NCI-H1048 (cell line): ENCODE measurements around the gene GPR146.

Experiments used
- DNase-seq: peaks from one replicate; lab custom pipeline; 2025; lab: John Stamatoyannopoulos, UW

The GPR146 gene

GRCh38 chr7:1076184-1077072, 32.1 kb downstream of the GPR146 start:
- DNase-seq, result no peak

- no peak for DNase-seq
These were observed 34.2 kb downstream of the GPR146 start for GRCh38 chr7:1078519-1078918.

GRCh38 chr7:1078985-1079384, 34.6 kb downstream of the GPR146 start:
- DNase-seq, result no peak

- DNase-seq, result no peak
These were observed 35.2 kb downstream of the GPR146 start for GRCh38 chr7:1079546-1079945.

DNA sequence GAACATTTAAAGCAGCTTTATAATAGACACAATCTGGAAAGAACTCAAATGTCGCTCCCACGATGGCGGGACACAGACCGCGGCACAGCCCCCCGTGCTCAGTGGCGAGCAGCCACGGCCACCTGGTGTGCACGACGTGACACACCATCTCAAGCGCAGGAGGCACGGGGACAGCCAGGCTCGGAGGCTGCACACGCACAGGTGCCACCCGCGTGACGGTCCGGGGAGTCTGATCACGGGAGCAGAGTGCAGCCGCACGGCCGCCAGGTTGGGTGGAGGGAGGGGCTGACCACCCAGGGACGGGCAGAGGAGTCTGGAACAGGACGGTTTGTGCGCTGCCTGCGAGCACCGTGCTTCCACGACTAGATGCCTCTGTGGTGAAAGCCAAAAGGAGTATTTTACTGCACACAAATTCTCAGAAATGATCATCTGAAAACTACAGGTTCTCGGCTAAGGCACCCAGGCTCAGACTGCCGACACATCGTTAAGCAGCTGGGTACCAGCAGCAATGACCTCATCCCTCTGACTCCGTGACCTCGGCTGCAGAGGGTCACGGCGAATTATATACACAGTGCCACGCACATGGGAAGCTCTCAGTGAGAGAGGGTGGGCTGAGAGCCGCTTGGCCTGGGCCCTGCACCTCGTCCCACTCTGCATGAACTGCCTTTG, 36.0 kb downstream of the GPR146 start:
- no peak for DNase-seq

- DNase-seq, result no peak
These were observed 36.5 kb downstream of the GPR146 start for GRCh38 chr7:1080921-1081255.

- no peak for DNase-seq
These were observed 37.0 kb downstream of the GPR146 start for GRCh38 chr7:1081336-1081735.

DNA sequence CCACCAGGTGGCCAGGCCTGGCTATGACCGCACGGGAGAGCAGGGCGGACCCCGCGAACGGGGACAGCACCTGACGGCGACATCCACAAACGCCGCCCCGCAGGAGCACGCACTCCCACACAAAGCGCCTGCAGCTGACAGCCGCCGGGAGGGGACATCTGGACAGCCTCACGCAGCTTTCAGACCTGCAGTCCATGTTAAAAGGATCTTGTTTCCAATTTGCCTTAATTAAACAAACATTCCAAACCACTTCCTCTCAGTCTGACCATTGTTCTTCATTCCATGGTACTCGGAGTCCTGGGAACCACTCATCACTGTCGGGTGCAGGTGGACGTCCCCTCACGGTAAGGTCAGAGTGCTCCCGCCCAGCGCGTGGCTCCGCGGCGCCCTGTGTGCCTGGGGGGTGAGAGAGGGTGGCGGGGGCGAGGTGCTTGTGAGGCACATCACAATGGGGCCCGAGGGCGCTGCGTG, 37.6 kb downstream of the GPR146 start:
- DNase-seq, result no peak

DNA sequence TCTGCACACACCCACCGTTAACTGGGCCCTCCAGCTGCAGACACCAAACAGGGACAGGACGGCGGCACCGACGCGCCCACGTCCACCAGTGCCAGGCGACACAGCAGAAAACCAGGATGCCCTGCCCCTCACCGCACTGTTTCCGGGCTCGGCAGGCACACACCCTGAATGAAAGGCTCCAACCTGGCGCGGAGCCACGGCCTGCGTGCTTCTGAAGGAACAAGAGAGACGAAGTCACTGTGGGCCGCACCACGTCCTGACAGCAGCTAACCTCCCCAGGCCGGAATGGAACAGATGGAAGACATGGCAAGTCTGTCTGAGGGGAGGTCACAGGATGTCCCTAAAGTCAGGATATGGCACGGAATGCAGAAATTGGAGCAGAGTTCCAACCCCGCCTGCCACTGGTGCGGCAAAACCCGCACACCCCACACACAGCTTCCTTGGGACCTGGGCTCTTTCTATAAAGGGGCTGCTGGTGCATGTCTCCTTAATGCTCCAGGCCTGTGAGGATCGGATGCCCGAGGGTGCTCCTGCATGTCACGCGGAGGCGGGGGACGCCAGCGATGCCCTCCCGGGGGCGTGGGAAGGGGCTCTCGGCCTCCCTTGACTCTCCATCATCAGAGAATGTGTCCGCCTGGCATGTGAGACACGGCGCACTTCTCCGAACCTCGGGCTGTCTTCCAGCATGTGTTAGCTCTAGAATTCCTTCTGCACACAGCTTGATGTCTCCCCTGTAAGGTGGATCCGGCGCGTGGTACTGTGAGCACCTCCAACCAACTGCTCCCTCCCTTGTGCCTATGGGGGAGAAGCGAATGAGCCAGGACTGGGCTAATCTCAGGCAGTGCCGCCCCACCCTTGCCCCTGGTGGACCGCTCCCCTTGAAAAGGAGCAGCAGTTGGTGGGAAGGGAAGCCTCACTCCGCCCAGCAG, 39.6 kb downstream of the GPR146 start:
- no peak for DNase-seq

GRCh38 chr7:1085266-1085665, 40.9 kb downstream of the GPR146 start:
- no peak for DNase-seq

DNA sequence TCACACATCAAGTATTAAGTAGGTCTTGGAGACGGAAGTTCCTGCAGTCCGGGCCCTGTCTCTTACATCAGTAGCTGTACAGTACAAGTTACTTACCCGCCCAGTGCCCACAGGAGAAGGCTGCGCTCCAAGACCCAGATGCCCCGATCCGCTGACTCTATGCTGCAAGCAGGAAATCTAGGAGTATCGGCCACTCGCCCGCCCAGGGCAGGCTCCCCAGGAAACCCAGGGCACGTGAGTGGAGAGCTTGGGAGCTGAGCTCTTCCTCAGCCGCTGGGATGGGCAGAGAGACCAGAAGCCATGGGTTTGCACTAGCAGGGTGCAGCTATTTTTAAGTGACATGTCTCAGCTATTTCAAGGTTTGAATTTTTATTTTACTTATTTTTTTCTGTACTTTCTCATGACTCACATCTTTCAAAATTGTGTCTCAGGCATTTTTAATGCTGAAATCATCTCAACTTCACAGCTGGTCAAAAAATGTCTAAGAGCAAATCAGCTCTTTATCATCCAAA, 41.6 kb downstream of the GPR146 start:
- DNase-seq, result no peak

DNA sequence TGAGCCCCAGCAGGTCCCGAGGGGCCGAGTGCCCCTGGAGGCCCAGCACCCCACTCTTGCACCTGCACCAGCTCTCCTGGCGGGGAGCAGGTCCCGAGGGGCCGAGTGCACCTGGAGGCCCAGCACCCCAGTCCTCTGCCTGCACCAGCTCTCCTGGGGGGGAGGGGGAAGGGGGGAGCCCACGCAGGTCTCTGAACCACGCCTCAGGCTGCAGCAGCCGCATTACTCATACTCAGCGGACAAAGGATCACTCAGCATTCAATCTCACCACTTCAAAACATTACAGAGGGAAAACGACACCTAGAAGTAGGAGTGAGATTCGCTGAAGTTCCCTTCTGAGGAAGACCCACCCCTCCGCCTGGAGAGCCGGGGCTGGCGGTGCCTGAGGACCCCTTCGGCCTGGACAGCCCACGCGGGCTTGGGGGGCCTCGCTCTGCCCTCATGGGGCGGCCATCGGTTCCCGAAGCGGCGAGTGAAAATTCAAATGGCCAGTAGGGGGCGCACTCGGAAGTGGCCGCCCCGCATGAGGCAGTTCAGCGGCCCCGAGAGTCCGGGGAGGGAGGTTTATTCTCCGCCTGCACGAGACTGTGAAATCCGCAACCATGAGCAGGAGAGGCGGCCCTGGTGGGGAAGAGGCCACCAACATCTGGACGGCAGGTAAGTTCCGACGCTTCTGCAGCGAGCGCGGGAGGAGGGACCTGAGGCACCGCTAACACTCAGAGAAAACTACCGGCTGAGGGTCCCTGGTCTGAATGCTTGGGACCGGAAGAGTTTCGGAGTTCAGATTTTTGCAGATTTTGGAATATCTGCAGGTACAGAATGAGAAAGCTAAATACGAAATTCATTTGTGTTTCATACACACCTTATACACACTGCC, 42.5 kb downstream of the GPR146 start:
- peak; percentile 19 for DNase-seq

DNA sequence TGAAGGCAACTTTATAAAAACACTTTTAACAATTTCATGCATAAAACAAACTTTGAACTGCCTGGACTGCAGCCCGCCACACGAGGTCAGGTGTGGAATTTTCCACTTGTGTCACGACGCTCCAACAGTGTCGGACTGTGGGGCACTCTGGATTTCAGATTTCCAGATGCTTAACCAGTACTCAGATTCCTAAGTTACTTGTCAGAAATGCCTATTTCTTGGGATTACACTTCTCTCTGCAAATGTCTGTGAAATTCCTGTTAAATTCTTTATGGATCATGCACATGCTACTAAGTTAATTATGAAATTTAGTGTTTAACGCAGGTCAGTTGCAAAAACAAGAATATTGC, 43.1 kb downstream of the GPR146 start:
- no peak for DNase-seq

GRCh38 chr7:1087952-1088920, 43.9 kb downstream of the GPR146 start, which contains the start of gene GPER1:
Gene GPER1, plus strand, starts transcription at chr7:1088113. Its CDS starts 3,616 bp downstream, at chr7:1091729.
- DNase-seq, result no peak

DNA sequence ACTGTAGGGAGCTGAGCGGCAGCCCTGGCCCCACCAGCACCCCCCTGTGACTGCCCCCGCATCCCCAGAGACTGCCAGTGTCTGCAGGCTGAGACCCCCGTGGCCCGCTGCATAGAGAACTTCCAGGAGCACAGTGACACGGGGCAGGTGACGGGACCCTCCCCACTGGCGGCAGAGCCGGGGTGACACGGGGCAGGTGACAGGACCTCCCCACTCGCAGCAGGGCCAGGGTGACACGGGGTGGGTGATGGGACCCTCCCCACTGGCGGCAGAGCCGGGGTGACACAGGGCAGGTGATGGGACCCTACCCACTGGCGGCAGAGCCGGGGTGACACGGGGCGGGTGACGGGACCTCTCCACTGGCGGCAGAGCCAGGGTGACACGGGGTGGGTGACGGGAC, 45.9 kb downstream of the GPR146 start:
- no peak for DNase-seq

- no peak for DNase-seq
These were observed 46.6 kb downstream of the GPR146 start for GRCh38 chr7:1090686-1091643.

- no peak for DNase-seq
These were observed 47.3 kb downstream of the GPR146 start for GRCh38 chr7:1091644-1092027.

DNA sequence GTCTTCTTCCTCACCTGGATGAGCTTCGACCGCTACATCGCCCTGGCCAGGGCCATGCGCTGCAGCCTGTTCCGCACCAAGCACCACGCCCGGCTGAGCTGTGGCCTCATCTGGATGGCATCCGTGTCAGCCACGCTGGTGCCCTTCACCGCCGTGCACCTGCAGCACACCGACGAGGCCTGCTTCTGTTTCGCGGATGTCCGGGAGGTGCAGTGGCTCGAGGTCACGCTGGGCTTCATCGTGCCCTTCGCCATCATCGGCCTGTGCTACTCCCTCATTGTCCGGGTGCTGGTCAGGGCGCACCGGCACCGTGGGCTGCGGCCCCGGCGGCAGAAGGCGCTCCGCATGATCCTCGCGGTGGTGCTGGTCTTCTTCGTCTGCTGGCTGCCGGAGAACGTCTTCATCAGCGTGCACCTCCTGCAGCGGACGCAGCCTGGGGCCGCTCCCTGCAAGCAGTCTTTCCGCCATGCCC, 47.9 kb downstream of the GPR146 start:
- DNase-seq, result no peak
